PFSK-1 (cell line): ENCODE results near the gene TEX51.

Experiments
- POLR2AphosphoS5 ChIP-seq: IDR thresholded peaks from 2 replicates; pipeline ENCODE4 v1.6.1; 2012; ENCODE audit warnings: low read depth, mild to moderate bottlenecking, control low read depth, low read length, moderate library complexity
- REST ChIP-seq, 2 experiments: IDR thresholded peaks; 2 replicates each; pipeline versions ENCODE4 v1.6.1 to v1.8.0; 2011 to 2012; ENCODE audit warnings: low read depth in 2 of 2, low read length in 2 of 2, control low read depth in 1 of 2, inconsistent platforms in 1 of 2, mild to moderate bottlenecking in 1 of 2, moderate library complexity in 1 of 2; ENCODE audit not compliant: insufficient read depth in 1 of 2
- SIN3A ChIP-seq: IDR thresholded peaks from 2 replicates; pipeline ENCODE4 v1.6.1; 2012; ENCODE audit warnings: mild to moderate bottlenecking, low read length, moderate library complexity, borderline replicate concordance; ENCODE audit not compliant: insufficient read depth
- TAF1 ChIP-seq: IDR thresholded peaks from 2 replicates; pipeline ENCODE4 v1.6.1; 2012; ENCODE audit warnings: low read length, control low read depth, borderline replicate concordance; ENCODE audit not compliant: insufficient read depth

- TF ChIP-seq POLR2AphosphoS5 = no peak
- no peak for TF ChIP-seq SIN3A
- no peak for TF ChIP-seq TAF1
- no peak for TF ChIP-seq REST (IDR thresholded peaks at IDR 0.05; ENCODE audit: insufficient read depth in 1 of 2, low read depth in 2 of 2, low read length in 2 of 2)
Observed at GRCh38 chr2:126913881-126914615, 15.4 kb downstream of the TEX51 start.
